Astrocyte (in vitro differentiated cells and primary cell): ENCODE data around the gene RRP9. TPM values are rescaled to one million over a fixed set of nuclear protein-coding genes. Genes with fewer than 3 reads are reported as not detected.
A peak's percentile ranks its signal among the peaks of the same experiment; 100 is the strongest.

Experiments used
- DNase-seq: peaks from one replicate; pipeline ENCODE4 v3.0.0-alpha.2; 2010; ENCODE audit warnings: low read depth
- FAIRE-seq: peaks from 2 replicates; lab custom pipeline; 2011; peaks lifted over from hg19 to GRCh38; lab: Jason Lieb, UNC
- H2AFZ ChIP-seq: 2 replicates; pipeline ENCODE4 v1.6.0; 2012; ENCODE audit warnings: low read depth, low read length, inconsistent platforms
- H3K27ac ChIP-seq: 2 replicates; pipeline ENCODE4 v1.5.1; 2011; ENCODE audit warnings: low read depth, low read length, inconsistent platforms
- H3K27me3 ChIP-seq: 2 replicates; pipeline ENCODE4 v1.6.0; 2011; ENCODE audit warnings: low read length, inconsistent platforms; ENCODE audit not compliant: insufficient read depth
- H3K36me3 ChIP-seq: 2 replicates; pipeline ENCODE4 v1.5.1; 2011; ENCODE audit warnings: low read length, inconsistent platforms; ENCODE audit not compliant: insufficient read depth
- H3K4me1 ChIP-seq: 2 replicates; pipeline ENCODE4 v1.5.1; 2011; ENCODE audit warnings: low read length, inconsistent platforms; ENCODE audit not compliant: insufficient read depth
- H3K4me2 ChIP-seq: 2 replicates; pipeline ENCODE4 v1.6.0; 2012; ENCODE audit warnings: low read length, inconsistent platforms
- H3K4me3 ChIP-seq: 2 replicates; pipeline ENCODE4 v1.5.1; 2011; ENCODE audit warnings: low read depth, mild to moderate bottlenecking, low read length, inconsistent platforms; ENCODE audit not compliant: insufficient read depth
- H3K79me2 ChIP-seq: 2 replicates; pipeline ENCODE4 v1.6.0; 2012; ENCODE audit warnings: mild to moderate bottlenecking, low read length, inconsistent platforms; ENCODE audit not compliant: insufficient read depth
- H3K9ac ChIP-seq: 2 replicates; pipeline ENCODE4 v1.6.0; 2012; ENCODE audit warnings: mild to moderate bottlenecking, low read length, inconsistent platforms
- H3K9me3 ChIP-seq: 2 replicates; pipeline ENCODE4 v1.5.1; 2012; ENCODE audit warnings: low read depth, mild to moderate bottlenecking, low read length, inconsistent platforms; ENCODE audit not compliant: insufficient read depth
- H4K20me1 ChIP-seq: 2 replicates; pipeline ENCODE4 v1.6.0; 2012; ENCODE audit warnings: low read length, inconsistent platforms; ENCODE audit not compliant: insufficient read depth
- H3K27ac Mint-ChIP-seq: one replicate; pipeline ENCODE4 v1.8.0; 2021; ENCODE audit warnings: mild to moderate bottlenecking, mixed read lengths; ENCODE audit not compliant: unreplicated experiment
- H3K27me3 Mint-ChIP-seq: one replicate; pipeline ENCODE4 v1.8.0; 2021; ENCODE audit warnings: low read depth, mixed read lengths; ENCODE audit not compliant: unreplicated experiment
- H3K36me3 Mint-ChIP-seq: one replicate; pipeline ENCODE4 v1.8.0; 2021; ENCODE audit warnings: low read depth, mixed read lengths; ENCODE audit not compliant: unreplicated experiment
- H3K4me1 Mint-ChIP-seq: one replicate; pipeline ENCODE4 v1.8.0; 2021; ENCODE audit warnings: low read depth, mixed read lengths; ENCODE audit not compliant: unreplicated experiment
- H3K4me3 Mint-ChIP-seq: one replicate; pipeline ENCODE4 v1.8.0; 2021; ENCODE audit warnings: mild to moderate bottlenecking, moderate library complexity, mixed read lengths; ENCODE audit not compliant: unreplicated experiment
- H3K9me3 Mint-ChIP-seq: one replicate; pipeline ENCODE4 v1.8.0; 2021; ENCODE audit warnings: mild to moderate bottlenecking, mixed read lengths; ENCODE audit not compliant: unreplicated experiment
- CTCF ChIP-seq: IDR thresholded peaks from 2 replicates; pipeline ENCODE4 v1.5.1; 2011; ENCODE audit warnings: low read depth, mild to moderate bottlenecking, inconsistent platforms, low read length, moderate library complexity; ENCODE audit not compliant: insufficient read depth
- EZH2 ChIP-seq: IDR thresholded peaks from 2 replicates; pipeline ENCODE4 v1.6.1; 2012; ENCODE audit warnings: mild to moderate bottlenecking, low read length, inconsistent platforms; ENCODE audit not compliant: insufficient read depth
- total RNA-seq: library from RNA; stranded (reverse); gene quantifications from 2 replicates; pipeline ENCODE4 v1.2.1, GENCODE V29; 2021

The RRP9 gene
- total RNA-seq, 1 donor from 2014 or later: 22.9 TPM

GRCh38 chr3:51953445-51953844 lies 11.7 kb upstream of the RRP9 start:
- peaks cover 16% of the 10 kb centered on the region for H4K20me1 ChIP-seq
- H3K36me3 ChIP-seq: peaks cover 4% of the 10 kb centered on the region
- no peaks in the 10 kb centered on the region for H3K9me3 ChIP-seq
- H3K36me3 Mint-ChIP-seq: peaks cover 9% of the 10 kb centered on the region
- H3K4me1 ChIP-seq: peaks cover 9% of the 10 kb centered on the region
- H3K27me3 ChIP-seq: peaks cover 9% of the 10 kb centered on the region
- DNase-seq: peak; percentile 47
- H3K4me2 ChIP-seq: no peak overlapping the region
- H3K4me1 Mint-ChIP-seq: no peaks in the 10 kb centered on the region
- peaks cover 44% of the 10 kb centered on the region for H3K27me3 Mint-ChIP-seq
- no peak overlapping the region for H3K27ac Mint-ChIP-seq
- no peaks in the 10 kb centered on the region for H3K79me2 ChIP-seq
- TF ChIP-seq CTCF (no peak), EZH2 (no peak)
- no peak overlapping the region for H3K27ac ChIP-seq
- H3K4me3 ChIP-seq: no peak overlapping the region
- FAIRE-seq: peak; percentile 34
- no peak overlapping the region for H3K9ac ChIP-seq
- H2AFZ ChIP-seq: no peak overlapping the region
- peaks cover 5% of the 10 kb centered on the region for H3K9me3 Mint-ChIP-seq
- H3K4me3 Mint-ChIP-seq: no peak overlapping the region

DNA sequence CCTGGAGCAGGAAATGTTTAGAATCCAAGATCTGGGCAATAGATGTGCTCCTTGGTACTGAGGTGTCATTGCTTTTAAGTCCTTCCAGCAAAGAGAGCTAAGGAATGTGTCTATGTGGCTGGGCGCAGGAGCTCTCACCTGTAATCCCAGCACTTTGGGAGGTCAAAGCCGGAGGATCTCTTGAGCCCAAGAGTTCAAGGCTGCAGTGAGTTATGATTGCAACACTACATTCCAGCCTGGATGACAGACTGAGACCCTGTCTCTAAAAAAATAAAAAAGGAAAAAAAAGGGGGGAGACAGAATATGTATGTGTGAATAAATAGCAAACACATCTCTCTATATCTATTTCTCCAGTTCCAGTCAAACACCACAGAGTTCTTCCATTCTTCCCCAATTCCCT lies 9.2 kb upstream of the RRP9 start:
- Mint-ChIP-seq H3K4me1 (no peaks in the 10 kb centered on the region), H3K36me3 (peaks cover 14% of the 10 kb centered on the region), H3K9me3 (peaks cover 7% of the 10 kb centered on the region), H3K27me3 (peaks cover 63% of the 10 kb centered on the region), H3K4me3 (no peak overlapping the region), H3K27ac (no peak overlapping the region)
- DNase-seq: no peak
- TF ChIP-seq EZH2 (no peak), CTCF (no peak)
- H3K36me3 ChIP-seq: no peaks in the 10 kb centered on the region
- H4K20me1 ChIP-seq: peaks cover 4% of the 10 kb centered on the region
- H3K9ac ChIP-seq: no peak overlapping the region
- H3K79me2 ChIP-seq: no peaks in the 10 kb centered on the region
- H3K9me3 ChIP-seq: no peaks in the 10 kb centered on the region
- H3K4me1 ChIP-seq: peaks cover 9% of the 10 kb centered on the region
- H3K4me3 ChIP-seq: no peak overlapping the region
- FAIRE-seq: no peak
- H3K4me2 ChIP-seq: no peak overlapping the region
- no peak overlapping the region for H2AFZ ChIP-seq
- no peak overlapping the region for H3K27ac ChIP-seq
- H3K27me3 ChIP-seq: peaks cover 9% of the 10 kb centered on the region

GRCh38 chr3:51949121-51949520 lies 7.4 kb upstream of the RRP9 start:
- Histone ChIP-seq H3K9me3 (no peaks in the 10 kb centered on the region), H3K4me1 (peaks cover 6% of the 10 kb centered on the region), H4K20me1 (no peaks in the 10 kb centered on the region), H2AFZ (no peak overlapping the region), H3K27me3 (peaks cover 2% of the 10 kb centered on the region), H3K9ac (no peak overlapping the region), H3K36me3 (no peaks in the 10 kb centered on the region), H3K4me2 (no peak overlapping the region), H3K27ac (no peak overlapping the region), H3K79me2 (no peaks in the 10 kb centered on the region), H3K4me3 (no peak overlapping the region)
- no peak overlapping the region for H3K4me3 Mint-ChIP-seq
- H3K27me3 Mint-ChIP-seq: peaks cover 63% of the 10 kb centered on the region
- peaks cover 8% of the 10 kb centered on the region for H3K9me3 Mint-ChIP-seq
- DNase-seq (no peak), FAIRE-seq (no peak)
- H3K36me3 Mint-ChIP-seq: peaks cover 13% of the 10 kb centered on the region
- no peak overlapping the region for H3K27ac Mint-ChIP-seq
- TF ChIP-seq EZH2 (no peak), CTCF (no peak)
- no peaks in the 10 kb centered on the region for H3K4me1 Mint-ChIP-seq
